ENCODE results near the gene CTNNA1.

- TF ChIP-seq POLR2A (IDR thresholded peaks at IDR 0.05) (no peak), CTCF (IDR thresholded peaks at IDR 0.05) (no peak)
Observed at GRCh38 chr5:138815529-138815928, 62.3 kb downstream of the CTNNA1 start.

Measured in thyroid gland (tissue), 4 donors.